Pons (tissue), 1 donor: ENCODE results near the gene CORT.
"Not testable (repeated sequence)": the region's sequence is repeated elsewhere in the genome, so short reads cannot be mapped to it uniquely, and the experiment has no call there.

Experiments
- DNase-seq: peaks from one replicate; pipeline ENCODE4 v3.0.0-alpha.2; 2016; ENCODE audit warnings: low spot score

CORT gene

GRCh38 chr1:10438677-10439163 lies 11.1 kb upstream of the CORT start:
- DNase-seq, result no peak

DNA sequence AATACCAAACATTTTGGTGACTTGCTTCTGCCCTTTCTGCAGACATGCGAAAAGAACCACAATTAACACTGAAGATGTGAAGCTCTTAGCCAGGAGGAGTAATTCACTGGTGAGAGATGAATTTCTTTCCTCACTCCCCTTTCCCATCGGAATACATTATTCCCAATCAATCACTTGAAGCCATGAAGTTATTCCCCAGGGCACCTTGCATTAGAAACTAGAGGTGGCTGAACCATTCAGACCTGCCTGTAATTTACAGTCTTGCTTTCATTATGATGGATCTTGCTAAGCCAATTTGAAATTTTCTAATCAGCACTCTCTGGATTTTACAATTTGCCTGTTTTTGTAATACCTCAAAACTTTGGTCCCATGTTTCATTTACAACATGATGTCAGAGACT lies 9.5 kb upstream of the CORT start:
- no peak for DNase-seq

- DNase-seq, result no peak
These were observed 9.0 kb upstream of the CORT start for GRCh38 chr1:10440794-10441193.

- no peak for DNase-seq
These were observed 5.6 kb upstream of the CORT start for GRCh38 chr1:10444248-10444647.

- DNase-seq, result no peak
These were observed 4.9 kb upstream of the CORT start for GRCh38 chr1:10444795-10445397.

- no peak for DNase-seq
These were observed 2.9 kb upstream of the CORT start for GRCh38 chr1:10446790-10447422.

DNA sequence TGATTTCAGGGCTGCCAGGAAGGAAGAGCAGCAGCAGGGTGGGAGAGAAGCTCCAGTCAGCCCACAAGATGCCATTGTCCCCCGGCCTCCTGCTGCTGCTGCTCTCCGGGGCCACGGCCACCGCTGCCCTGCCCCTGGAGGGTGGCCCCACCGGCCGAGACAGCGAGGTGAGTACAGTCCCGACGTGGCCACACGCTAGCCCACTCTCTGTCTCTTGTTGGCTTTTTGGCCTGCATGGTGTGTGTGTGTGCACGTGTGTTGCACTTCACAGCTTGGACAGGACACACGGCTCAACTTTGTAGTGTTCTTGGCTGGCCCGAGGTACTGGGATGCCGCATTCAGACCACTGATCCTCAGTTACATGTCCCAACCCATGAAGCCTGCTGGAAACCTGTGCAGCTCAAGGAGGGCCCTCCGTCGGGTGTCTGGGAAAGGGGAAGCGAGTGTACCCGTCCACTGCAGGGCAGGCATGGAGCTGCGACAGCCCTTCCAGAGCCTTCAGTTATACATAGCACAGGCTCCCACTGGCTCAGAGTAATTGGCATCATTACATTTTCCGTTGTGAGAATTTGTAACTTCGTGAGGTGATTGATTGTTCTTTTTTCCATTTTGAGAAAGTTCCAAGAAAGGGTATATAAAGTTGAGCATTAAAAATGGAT lies 454 bp downstream of the CORT start:
- no peak for DNase-seq

- DNase-seq, result no peak
These were observed 1.0 kb downstream of the CORT start for GRCh38 chr1:10450836-10451235.

DNA sequence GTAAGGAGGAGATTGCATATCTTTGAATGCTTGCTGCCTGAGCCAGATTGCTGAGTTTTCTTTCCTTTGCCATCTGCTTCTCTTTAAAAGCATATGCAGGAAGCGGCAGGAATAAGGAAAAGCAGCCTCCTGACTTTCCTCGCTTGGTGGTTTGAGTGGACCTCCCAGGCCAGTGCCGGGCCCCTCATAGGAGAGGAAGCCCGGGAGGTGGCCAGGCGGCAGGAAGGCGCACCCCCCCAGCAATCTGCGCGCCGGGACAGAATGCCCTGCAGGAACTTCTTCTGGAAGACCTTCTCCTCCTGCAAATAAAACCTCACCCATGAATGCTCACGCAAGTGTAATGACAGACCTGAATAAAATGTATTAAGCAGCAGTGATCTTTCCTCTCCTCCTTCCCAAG lies 1.5 kb downstream of the CORT start:
- no peak for DNase-seq

- DNase-seq, result no peak
These were observed 6.2 kb downstream of the CORT start for GRCh38 chr1:10456048-10456447.

- DNase-seq, result no peak
These were observed 6.8 kb downstream of the CORT start for GRCh38 chr1:10456661-10457060.

- DNase-seq, result not testable (repeated sequence)
These were observed 7.6 kb downstream of the CORT start for GRCh38 chr1:10457462-10457861.

GRCh38 chr1:10457875-10458274 lies 8.0 kb downstream of the CORT start:
- DNase-seq, result no peak

DNA sequence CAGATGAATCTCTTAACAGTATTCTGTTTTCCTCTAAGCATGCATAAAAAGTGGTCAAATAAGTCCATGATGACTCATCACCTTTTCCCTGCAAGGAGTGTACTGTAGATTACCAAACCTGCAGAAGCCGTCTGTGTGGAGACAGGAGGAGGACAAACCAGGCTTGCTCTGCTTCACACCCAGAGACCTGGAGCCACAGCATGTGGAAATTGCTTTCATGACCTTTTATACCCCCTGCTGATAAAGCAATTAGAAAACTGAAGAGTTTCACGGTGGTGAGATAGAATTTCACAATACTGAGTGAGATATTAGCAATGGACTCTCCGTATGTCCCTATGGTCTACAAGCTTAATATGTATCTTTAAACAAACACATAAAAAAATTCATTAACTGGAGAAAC lies 9.4 kb downstream of the CORT start:
- no peak for DNase-seq

DNA sequence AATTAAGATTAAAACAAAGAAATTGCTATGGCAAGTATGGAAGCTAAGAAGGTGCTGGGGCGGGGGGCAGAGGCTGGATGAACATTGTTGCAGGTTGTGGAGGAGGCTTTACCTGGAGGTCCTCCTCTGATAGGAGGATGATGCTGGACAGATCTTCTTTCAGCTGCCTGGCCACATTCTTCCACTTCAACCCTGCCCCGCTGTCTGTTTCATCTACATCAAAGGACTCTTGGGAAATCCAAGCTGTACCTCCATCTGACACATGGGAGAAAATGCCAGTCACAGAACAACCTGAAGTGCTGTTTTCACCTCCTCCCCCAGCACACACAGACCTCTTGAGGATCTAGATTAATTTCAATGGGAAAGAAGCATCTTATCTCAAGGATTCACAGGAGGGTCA lies 17.2 kb downstream of the CORT start:
- no peak for DNase-seq

GRCh38 chr1:10470043-10470442 lies 20.2 kb downstream of the CORT start:
- no peak for DNase-seq

- no peak for DNase-seq
These were observed 21.8 kb downstream of the CORT start for GRCh38 chr1:10471411-10472219.

DNA sequence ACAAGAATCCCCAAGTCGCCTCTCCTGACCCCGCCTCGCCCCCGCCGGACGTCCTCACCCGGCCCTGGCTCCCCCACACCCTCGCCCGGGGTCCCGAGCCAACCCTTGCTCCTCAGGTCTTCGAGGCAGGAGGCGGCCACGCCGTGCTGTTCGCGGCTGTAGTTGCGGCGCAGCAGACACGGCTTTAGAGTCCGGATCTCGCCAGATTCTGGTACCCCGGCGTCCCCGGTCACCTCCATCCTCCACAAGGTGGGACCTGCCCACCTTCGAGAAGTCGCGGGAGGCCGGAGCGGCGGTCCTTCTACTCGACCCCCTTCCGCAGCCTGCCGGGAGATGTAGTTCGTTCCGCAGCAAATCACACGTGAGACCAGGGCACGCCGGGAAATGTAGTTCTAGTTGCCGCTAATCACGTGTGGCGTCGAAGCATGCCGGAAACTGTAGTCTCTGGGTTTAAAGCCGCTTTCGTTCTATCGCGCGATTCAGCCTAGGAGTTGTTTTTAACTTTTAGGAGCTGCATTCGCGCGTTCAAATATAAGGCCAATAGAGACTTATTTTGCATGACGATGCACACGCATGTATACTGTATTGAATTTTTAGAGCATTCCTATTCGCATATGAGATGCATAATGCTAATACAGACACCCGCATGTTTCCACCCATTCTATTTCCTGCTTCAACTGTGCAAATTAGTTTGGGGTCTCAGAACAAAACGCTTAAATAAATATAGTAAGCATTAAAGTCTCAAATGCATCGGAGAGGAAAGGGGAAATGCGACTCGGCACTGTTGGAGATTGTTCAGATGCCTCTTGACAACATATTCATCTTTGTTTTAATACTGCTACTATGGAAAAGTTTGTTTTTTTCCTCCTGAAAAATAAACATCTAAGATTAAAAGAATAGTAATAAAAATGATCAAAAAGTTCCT lies 22.7 kb downstream of the CORT start, which contains the start of gene DFFA:
Gene DFFA (minus strand): TSS at position 310 of the 925 bp plus-strand sequence. CDS start 71 bp downstream, at position 239.
- DNase-seq, result peak; percentile 93

DNA sequence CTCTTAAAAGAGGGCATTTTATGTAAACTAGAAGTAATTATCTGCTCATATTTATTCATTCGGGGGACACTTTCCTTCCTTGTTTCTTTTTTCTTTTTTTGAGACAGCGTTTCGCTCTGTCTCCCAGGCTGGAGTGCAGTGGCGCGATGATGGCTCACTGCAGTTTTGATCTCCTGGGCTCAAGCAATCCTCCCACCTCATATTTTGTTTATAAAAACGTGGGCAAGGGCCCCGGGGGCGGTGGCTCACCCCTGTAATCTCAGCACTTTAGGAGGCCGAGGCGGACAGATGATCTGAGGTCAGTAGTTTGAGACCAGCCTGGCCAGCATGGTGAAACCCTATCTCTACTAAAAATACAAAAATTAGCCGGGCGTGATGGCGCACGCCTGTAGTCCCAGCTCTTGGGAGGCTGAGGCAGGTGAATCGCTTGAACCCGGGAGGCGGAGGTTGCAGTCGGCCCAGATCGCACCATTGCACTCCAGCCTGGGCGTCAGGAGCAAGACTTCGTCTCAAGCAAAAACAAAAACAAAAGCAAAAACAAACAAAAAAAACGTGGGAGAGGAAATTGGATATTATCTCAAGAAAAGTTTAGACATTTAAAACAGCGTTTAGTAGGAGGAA lies 23.4 kb downstream of the CORT start:
- DNase-seq, result no peak

GRCh38 chr1:10474309-10474612 lies 24.4 kb downstream of the CORT start:
- not testable (repeated sequence) for DNase-seq
